ENCODE results near the gene RASA4.
"Not testable (repeated sequence)": the region's sequence is repeated elsewhere in the genome, so short reads cannot be mapped to it uniquely, and the experiment has no call there.

DNA sequence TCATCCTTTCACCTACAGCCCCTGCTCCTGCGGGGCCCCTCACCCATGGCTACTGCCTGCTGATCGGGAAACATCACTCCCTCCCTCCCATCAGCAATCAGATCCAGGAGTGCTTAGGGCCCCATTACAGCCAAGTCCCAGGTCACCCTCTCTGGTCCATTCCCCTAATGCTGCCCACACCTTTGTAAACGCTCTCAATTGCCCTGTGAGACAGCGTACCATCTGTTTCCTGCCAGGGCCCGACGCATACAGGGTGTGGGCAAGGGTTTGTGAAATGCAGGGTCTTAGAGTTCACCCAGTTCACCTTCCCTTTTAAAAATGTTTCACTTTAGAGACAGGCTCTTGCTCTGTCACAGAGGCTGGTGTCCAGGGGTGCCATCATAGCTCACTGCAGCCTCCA lies 17.7 kb upstream of the RASA4 start:
- not testable (repeated sequence) for TF ChIP-seq SP1 (IDR thresholded peaks at IDR 0.05); FOXA1 (IDR thresholded peaks at IDR 0.05); FOXK2 (IDR thresholded peaks at IDR 0.05); FOXM1 (IDR thresholded peaks at IDR 0.05; ENCODE audit: borderline replicate concordance); NFRKB (IDR thresholded peaks at IDR 0.05); ARNT (IDR thresholded peaks at IDR 0.05); LEF1 (IDR thresholded peaks at IDR 0.05; ENCODE audit: borderline replicate concordance); BHLHE40 (IDR thresholded peaks at IDR 0.05; ENCODE audit: borderline replicate concordance); TARDBP (IDR thresholded peaks at IDR 0.05); ZNF384 (IDR thresholded peaks at IDR 0.05)

Data from HEK293T (cell line).